GM12872 (cell line): ENCODE measurements around the gene CD79B.

ENCODE experiments used
- TF ChIP-seq, protein P1 (sequence below): IDR thresholded peaks from 3 replicates; pipeline ENCODE4 v1.5.1; 2011; ENCODE audit warnings: low read depth, mild to moderate bottlenecking, low read length, moderate library complexity; ENCODE audit not compliant: insufficient read depth

CD79B gene

GRCh38 chr17:63949576-63950250, 17.6 kb upstream of the CD79B start:
- TF ChIP-seq, protein P1, sequence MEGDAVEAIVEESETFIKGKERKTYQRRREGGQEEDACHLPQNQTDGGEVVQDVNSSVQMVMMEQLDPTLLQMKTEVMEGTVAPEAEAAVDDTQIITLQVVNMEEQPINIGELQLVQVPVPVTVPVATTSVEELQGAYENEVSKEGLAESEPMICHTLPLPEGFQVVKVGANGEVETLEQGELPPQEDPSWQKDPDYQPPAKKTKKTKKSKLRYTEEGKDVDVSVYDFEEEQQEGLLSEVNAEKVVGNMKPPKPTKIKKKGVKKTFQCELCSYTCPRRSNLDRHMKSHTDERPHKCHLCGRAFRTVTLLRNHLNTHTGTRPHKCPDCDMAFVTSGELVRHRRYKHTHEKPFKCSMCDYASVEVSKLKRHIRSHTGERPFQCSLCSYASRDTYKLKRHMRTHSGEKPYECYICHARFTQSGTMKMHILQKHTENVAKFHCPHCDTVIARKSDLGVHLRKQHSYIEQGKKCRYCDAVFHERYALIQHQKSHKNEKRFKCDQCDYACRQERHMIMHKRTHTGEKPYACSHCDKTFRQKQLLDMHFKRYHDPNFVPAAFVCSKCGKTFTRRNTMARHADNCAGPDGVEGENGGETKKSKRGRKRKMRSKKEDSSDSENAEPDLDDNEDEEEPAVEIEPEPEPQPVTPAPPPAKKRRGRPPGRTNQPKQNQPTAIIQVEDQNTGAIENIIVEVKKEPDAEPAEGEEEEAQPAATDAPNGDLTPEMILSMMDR: no peak

DNA sequence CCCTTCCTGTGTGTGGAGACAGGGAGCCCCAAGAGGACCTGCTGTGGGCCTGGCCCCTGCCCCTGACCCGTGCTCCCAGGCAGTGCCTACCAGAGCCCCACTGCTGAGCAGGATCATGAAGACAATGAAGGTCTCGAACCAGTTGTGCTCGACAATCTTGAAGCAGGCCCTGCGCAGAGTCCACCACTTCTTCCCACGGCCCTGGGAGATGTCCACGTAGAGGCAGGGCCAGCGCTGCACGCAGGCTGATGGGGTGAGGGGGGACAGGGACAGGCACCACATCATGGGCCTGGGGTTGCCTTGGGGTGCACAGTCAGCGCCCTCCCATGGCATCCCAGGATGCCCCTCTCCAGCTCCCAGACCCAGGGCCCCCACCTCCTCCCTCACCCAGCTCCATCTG, 16.4 kb upstream of the CD79B start:
- TF ChIP-seq, protein P1: no peak

DNA sequence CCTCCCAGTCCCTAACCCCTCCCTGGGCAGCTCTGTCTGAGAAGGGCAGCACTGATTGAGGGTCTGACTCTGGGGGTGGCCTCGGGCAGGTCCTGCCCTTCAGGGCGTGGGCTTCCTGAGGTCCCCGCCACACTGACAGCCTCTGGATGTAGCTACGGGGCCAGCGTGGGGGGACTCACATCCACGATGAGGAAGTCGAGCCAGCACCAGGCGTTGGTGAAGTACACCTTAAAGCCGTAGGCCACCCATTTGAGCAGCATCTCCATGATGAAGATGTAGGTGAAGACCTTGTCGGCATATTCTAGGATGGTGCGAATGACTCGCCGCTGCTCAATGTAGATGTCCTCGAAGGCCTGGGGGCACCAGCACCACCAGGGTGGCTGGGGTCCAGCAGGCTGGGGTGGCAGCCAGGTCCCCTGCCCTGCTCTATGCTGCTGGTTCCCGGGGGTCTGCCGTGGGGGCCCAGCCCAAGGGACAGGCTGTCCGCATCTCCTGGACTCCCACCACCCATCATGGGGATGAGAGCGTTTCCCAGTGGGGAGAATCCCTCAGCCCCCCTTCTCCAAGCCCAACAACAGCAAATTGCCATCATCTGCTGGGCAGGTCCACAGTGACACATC, 15.7 kb upstream of the CD79B start:
- TF ChIP-seq, protein P1: no peak

DNA sequence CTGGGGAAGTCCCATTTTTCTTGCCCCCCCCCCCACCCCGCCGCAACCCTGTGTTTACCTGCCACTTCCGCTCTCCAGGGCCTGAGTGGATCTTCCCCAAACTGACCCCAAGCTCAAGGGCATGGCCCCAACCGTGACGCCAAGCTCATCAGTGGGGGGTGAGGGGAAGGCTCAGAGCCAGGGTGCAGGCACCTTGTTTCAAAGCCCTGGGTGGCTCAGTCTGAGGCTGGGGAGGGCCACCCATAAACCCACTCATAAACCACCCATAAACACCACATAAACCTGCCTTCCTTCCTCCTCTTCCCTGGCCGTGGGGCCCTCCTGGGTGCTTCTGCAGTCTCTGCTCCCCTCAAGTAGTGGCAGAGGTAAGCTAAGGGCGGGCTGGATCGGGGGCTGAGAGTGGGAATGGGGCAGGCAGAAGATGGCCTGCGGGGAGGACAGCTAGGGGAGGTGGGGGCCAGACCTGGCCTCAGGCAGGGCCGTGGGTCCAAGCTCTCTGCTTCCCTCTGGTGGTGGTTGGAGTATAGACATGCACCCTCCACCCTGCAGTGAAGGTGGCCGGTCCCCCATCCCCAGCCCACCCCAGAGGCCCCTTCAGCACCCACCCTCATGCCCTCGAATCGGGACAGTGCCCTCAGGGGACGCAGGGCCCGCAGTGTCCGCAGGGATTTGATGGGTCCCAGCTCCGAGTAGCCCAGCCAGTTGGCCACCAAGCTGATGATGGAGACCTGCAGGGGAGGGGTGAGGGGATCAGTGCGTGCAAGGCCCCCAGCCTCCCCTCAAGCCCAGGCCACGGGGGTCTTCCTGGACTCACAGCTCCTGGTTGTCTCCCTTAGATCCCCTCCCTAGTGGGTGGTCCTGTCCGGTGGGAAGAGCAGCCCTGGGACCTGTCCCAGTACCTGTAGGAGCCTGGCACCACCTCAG, 14.6 kb upstream of the CD79B start:
- TF ChIP-seq, protein P1: peak; percentile 86

- TF ChIP-seq, protein P1: peak; percentile 40; the same call in 2 of the 3 replicates
Measured at GRCh38 chr17:63945784-63946439, 13.8 kb upstream of the CD79B start.

- TF ChIP-seq, protein P1: no peak
Measured at GRCh38 chr17:63944736-63945499, 12.8 kb upstream of the CD79B start.
